Measurements from ENCODE around the gene REXO1.
A peak's percentile ranks its signal among the peaks of the same experiment; 100 is the strongest.

The REXO1 gene

DNA sequence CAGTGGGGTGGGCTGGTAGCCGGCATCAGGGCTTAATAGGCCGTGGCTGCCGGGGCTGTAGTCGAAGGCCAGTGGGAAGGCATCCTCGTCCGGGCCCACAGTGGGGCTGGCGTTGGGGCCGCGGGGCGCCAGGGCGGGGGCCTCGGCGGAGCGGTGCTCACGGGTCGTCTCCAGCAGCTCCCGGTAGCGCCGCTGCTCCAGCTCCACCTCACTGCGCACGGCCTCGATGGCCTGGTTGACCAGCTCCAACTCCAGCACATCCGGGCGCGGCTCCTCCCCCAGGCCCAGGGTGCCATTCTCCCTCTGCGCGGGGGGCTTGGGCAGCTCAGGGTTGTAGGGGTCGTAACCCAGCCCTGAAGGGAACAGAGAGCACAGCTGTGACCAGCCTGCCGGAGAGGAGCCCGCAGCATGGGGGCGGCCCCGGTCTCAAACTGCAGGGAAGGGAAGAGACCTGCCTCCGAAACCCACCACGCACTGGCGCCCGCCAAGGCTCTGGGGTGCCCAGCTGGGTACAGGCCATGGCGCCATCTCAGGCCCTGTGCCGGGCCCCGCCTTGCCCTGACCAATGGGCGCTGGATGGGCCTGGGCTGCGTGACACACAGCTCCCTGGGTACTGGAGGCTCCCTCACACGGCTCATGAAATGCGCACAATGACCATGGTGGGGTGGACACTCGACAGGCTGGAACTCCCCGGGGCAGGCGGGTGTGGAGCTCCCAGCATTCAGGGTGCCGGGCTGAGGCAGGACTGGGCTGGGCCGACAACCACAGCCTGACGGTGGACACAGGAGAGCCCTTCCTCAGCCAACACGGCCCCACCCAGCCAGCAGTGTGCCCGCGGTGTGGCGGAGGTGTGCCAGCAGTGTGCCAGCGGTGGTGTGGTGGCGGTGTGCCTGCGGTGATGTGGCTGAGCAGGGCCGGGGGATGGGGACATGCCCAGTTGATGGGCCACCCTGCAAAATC, 19.7 kb downstream of the REXO1 start:
- no peak for DNase-seq

DNA sequence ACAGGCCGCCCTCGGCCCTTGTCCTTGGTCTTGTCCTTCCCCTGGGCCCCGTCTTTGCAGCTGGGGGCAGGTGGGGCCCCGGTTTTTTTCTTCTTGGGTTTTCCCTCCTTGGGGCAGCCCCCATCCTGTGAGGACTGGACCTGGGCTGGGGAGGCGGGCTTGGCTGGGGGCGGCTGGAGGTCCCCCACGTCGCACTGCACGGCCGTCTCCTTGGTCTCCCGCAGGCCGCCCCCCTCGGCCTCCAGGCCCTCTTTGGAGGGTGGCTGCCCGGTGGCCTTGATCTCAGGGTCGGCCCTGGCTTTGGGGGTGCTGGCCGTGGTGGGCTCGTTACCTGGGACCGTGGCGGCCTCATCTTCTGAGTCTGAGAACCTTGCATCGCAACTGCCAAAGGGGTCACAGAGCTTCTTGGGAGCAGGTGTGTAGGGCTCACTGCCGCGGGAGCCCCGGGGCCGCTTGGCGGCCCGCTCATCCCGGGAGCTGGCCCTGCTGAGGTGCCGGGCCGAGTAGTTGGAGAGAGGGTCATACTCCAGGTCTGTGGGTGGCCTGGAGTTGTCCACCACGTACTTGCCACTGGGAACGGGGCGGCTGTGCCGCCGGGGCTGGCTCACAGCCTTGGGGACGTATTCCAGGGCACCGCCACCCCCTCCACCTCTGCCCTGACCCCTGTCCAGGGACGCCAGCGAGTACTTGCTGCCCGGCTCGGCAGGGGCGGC, 20.6 kb downstream of the REXO1 start:
- DNase-seq = no peak

DNA sequence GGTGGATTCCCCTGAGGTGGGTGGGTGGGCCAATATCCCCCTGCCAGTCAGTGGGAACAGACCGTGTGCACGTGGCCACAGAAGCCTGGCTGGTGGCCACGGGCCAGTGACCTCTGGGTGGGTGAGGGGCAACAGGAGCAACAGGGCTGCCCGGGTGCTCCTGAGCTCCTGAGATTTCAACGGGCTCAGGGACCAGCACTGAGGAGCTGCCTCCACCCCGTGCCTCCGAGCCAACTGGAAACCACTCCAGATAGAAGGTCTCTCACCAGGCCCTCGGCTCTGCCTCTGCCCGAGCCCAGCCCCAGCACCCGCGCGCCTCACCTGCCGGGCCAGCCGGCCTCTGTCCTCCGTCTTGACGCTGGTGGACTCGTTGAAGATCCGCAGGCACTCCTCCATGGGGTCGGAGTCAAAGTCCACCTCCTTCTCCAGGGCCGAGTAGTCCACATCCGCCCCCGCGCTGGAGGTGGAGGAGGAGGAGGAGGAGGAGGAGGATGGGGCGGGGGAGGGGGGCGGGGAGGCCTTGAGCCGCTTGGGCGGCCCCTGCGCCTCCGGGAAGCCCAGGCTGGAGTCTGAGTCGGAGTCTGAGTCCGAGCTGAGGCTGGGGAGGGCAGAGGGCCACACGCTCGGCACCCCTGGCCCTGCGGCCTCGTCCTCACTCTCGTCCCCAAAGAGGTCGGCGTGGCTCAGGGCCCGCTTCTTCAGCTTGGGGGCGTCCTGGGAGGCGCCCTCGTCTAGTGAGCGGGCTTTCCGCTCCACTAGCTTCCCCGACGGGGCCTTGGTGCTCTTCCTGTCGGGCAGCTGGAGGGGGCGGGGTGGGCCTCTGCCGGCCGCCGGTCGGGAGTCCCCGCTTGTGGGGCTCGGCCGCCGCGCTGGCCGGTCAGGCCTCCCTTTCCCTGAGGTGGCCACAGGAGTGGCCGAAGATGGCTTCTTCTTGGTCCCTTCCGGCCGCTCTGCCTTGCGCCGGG, 21.4 kb downstream of the REXO1 start:
- no peak for DNase-seq

DNA sequence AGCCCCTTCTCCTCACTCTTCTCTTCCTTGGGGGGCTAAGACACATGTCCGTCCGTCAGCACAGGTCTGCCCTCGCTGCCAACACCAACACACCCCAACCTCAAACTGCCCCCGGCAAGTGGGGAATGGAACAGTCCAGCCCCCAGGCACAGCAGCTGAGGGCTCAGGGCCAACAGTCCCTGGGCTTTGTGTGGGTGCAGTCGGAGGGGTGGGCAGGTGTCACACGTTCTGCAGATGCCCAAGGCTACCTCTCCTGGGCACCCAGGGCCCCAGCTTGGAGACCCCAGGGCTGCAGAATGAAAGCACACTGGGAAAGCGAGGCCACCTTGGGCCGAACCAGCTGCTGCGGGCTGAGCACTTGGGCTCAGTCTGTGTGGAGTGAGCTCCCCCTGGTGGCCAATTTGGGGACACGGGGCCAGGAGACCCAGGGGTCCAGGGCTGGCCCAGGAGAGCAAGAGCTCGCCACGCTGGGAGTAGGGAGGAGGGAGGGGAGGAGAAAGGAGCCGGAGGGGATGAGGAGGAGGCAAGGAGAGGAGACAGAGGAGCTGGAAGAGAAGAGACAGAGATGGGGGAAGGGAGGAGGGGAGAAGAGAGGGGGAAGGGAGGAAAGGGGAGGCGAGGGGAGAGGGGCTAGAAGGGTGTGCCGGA, 22.2 kb downstream of the REXO1 start:
- peak; percentile 81 for DNase-seq

DNA sequence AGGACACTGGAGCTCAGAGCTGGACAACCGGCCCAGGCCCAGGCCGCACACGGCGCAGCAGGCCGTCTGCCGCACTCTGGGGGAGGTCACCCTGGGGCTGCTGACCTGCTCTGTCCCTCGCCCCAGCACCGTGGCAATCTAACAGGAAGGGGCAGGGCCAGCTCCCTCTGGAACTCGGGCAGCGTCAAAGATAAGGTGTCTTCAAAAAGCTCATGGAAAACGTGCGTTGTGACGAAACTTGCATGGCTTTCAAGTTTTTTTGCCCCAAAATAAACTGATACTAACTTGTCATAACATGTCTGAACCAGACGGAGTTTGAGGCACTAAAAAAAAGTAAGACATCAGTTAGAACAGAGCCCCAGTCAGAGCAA, 24.0 kb downstream of the REXO1 start:
- DNase-seq = no peak

DNA sequence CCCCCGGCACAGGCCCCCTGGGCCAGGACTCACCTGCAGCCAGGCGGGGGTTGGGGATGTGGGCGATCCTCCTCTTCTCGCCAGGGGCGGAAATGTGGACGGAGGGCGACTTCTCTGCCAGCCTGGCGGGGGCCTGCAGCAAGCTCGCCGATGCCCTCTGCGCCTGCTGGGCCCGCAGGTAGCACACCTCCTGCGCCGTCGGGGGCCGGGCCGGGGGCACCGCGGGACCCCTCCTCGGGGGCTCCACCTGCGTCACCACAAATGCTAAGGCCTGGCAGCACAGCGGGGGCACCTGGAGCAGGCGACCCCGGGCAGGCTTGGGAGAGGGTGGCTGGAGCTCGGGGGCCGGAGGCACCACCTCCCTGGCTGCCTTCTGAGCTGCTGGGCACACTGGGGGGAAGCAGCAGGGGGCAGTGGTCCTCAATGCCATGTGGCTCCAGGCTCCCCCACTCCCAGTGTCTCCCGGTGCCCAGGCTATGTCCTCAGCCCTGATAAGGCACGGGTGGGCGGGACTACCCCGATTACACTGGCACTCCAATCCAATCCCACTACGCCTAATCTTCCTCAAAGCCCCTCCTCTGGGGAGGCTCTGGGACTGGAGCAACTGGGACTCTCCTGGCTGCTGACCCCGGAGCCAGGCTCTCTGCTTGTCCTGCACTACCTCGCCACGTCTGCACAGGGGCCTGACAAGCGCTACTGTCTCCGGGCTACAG, 24.6 kb downstream of the REXO1 start:
- no peak for DNase-seq

DNA sequence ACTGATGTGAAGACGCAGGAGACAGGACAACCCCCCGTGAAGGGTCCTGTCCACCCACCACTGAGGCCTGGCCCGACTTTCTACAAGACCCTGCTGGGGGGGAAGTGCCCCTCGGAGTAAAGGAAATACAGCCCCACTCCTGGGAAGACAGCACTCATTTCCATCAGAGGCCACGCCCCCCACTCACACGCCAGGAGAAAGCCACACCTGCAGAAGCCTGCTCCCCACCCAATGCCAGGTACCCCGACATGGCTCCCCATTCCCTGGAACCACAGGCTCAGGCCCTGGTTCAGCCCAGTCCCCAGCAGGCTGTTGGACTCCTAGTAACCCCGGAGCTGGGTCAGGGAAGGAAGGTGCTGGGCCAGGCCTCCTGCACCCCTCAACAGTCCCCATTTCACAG, 25.3 kb downstream of the REXO1 start:
- no peak for DNase-seq

DNA sequence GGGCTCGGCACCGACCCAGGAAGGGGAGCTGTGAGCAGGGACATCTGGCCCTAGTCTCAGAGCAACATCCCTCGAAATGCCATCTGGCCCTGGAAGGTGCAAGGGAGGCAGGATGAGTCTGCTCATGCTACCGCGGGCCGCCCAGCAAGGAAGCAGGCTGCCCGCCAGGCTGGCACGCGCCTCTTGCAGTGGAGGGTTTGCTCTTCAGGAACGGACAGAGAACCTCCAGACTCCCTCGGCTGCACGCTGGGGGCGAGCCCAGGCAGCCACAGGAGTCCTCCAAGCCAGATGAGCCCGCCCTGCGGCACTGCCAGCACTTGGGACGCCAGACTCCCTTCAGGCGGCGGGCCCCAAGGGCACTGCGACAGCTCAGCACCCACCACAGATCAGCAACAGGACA, 26.1 kb downstream of the REXO1 start:
- no peak for DNase-seq

DNA sequence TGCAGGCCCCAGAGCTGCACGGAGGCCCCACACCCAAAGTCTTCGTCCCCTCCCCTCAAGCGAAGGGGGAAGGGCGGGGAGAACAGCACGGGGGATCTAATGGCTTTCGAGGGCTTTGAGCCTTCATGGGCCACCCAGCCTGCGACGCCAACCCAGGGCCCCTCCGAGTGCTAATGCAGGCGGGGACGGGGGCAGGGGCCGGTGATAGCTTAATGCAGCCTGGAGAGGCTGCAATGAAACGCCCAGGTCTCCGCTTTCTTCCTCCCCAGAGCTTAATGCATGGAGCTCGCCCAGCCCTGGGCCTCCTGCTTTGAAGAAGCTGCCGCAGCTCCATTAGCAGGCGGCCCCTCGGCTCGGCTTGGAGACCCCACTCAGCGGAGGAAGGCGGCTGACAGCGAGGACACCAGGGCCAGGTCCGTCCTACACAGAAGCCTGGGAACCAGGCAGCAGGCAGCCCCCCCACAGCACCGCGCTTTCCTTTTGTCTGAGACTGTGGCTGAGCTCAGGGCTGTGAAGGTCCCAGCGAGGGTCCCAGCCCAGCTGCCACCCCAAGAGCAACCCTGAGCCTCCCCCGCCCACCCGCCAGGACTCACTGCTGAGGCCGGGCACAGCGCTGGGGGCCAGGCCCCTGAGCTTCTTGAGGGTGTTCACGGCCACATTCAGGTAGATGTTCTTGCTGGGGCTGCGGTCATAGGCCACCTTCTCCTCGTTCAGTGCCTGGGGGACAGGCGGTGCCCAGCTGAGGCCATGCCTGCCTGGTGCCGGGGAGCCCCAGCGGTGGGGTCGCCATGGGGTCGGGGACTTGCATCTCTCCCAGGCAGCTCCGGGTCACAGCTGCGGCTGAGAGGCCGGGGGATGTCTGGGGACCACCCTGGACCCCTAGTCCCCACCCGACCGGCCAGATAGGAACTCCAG, 28.7 kb downstream of the REXO1 start:
- DNase-seq = no peak

DNA sequence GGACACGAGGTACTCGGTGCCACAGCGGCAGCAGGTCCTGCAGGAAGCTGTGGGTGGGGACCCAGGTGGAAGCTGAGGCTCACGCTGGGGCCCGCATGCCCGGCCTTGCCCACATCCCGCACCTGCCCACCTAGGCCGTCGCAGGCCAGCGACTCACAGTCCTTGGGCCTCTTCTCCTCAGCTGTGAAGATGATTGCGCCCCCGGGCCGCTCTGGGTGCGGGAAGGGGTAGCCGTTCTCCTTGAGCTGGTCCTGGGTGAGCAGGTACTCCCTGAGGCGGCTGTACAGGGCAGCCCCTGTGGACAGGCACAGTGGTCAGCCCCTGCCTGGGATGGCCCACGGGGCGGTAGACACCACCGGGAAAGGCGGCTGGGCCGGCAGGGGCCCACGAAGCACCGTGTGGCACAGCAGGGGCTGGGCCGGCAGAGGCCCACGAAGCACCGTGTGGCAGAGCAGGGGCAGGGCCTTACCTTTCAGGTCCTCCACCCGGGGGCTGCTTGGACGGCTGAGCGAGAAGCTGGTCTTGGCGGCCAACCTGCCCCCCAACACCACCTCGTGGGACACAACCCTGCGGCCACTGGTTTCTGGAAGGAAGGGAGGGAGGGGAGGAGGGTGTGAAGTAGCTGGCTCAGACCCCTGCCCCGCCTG, 29.6 kb downstream of the REXO1 start:
- DNase-seq = no peak

DNA sequence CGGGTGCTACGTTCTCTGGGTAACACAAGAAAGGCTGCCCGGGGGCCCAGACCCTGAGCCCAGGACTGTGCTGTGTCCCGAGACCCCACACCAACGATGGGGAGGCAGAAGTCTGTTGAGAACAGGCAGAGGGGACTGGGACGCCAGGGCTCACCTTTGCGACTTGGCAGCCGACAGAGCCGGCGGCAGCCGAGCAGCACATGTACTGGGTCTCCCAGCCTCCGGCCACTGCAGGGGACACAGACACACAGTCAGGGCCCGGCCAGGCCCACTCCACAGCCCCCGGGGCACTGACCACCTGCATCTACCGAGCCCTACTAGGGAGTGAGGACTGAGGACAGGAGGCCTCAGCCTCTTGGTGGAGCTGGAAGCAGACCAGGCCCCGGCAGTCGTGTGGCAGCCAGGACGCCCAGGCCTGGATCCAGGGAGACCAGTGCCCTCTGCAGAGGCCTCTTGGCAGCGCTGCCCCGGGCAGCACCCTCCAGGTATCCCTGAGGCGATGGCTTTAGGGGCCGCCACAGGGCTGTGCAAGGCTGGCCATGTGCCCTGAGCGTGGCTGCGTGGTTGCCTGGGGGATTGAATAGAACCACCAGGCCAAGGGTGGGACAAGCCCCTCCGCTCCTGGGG, 30.6 kb downstream of the REXO1 start:
- no peak for DNase-seq

DNA sequence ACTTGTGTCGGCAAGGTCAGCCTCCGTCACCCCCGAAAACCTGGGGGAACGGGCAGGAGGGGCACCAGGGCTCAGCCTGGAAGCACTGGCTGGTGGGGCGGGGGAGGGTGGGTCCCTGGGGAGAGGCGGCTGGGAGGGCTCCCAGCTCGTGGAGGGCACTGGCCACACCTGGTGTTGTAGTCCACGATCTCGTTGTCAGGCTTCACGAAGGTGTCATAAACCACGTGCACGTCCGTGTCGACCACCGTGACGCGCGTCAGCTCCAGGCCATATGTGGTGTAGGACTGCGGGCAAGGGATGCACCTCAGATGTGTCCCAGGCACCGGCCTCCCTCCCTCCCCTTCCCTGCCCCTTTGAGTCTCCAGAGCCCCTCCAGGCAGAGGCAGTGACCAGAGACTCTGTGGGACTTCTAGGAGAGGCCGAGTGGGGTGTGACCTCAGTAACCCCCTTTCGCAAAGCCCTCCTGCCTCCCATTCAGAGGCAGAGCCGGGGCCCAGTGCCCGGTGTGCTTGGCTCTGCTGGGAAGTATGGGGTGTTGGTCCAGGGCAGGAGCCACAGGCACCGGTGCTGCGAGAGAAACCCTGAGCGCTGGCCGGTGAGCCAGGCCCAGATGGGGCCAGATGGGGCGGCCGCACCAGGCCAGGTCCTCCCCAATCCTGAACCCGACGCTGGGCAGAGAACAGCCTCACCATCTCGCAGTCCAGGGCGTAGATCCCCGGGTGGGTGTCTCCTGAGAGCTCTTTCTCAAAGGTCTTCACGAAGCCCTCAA, 31.6 kb downstream of the REXO1 start:
- DNase-seq = no peak

DNA sequence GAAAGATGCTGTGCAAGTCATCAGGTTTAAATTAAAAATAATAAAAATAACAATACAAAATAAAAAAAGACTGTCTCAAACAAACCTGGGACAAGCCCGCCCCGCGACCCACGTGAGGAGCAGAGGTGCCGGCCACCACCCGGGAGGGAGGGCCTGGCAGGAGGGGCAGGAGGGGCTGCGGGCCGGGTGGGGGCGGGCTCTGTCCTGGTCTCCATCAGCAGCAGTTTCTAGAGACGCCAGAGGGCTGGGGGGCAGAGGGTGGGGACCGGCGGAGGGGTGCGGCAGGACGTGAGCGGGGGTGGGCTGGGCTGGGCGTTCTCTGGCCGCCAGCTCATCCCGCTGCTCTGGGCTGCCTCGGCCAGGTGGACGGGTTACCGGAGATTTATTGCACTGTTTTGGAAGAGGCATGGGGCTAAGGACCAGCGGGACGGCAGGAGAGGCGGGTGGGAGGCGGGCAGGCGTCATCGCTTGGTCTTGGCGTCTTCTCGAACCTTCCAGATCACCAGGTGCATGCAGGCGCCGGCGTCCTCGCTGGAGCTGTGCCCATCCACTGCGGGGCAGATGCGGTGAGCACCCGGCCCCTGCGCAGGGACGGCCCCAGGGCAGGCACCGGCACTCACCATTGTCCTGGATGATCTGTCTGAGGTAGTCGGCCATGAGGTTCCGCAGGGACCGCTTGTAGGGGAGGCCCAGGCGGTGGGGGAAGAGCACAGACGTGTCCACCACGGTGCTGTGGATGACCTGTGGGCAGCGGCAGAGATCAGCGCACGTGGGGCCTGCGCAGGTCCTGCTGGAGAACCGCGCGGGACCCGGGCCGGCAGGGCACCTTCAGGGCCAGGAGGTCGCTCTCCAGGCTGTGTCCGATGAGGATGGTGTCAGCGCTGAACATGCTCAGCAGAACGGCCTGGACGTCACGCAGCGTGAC, 32.4 kb downstream of the REXO1 start:
- no peak for DNase-seq

DNA sequence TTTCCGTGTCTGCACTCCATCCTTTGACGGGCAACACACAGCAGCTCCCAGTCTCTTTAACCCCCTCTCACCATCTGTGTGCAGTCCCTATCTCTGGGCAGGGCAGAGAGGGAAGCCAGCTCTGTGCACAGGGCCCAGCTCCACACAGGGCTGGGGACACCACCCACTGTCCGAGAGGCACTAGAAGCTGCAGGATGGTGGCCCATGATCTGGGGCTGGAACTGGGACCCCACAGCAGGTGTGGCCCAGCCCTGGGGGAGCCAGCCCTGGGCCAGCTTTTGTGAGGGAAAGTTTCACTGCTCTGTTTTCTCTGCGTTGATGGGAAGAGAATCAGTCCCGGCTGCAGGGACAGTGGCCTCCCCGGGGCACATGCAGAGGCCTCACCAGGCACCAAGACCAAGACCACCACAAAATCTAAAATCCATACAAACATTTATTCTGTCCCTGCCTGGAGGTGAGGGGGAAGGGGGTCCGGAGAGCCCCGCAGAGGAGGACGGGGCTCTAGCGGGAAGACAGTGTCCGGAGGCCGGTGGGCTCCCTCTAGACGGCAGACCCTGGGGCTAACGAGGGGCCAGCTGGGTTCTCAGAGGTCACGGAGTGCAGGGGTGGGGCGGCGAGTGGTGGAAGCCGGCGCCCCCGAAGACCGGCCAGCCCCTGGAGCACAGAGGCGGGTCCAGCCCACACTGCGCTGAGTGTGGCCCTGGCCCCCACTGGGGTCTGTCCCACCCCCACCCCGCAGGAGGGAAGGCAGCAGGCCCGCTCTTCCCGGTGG, 33.3 kb downstream of the REXO1 start:
- DNase-seq = no peak

DNA sequence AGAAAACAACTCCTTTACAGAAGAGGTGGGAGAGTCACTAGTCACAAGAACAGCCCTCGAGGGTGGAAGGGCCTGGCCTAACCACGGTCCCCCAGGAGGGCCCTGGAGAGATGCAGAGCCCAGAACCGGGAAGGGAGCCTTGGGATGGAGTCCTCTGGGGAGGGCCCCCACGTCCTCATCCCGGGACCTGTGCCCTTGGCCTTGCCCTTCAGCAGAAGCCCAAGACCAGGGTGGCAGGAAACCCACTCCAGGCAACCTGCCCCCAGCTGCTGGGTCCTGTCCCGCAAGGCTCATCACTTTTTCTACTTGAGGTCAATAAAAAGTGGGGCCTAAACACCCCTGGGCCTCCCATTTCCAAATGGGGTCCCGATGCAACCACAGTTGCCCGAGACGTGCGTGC, 33.9 kb downstream of the REXO1 start:
- DNase-seq = no peak

DNA sequence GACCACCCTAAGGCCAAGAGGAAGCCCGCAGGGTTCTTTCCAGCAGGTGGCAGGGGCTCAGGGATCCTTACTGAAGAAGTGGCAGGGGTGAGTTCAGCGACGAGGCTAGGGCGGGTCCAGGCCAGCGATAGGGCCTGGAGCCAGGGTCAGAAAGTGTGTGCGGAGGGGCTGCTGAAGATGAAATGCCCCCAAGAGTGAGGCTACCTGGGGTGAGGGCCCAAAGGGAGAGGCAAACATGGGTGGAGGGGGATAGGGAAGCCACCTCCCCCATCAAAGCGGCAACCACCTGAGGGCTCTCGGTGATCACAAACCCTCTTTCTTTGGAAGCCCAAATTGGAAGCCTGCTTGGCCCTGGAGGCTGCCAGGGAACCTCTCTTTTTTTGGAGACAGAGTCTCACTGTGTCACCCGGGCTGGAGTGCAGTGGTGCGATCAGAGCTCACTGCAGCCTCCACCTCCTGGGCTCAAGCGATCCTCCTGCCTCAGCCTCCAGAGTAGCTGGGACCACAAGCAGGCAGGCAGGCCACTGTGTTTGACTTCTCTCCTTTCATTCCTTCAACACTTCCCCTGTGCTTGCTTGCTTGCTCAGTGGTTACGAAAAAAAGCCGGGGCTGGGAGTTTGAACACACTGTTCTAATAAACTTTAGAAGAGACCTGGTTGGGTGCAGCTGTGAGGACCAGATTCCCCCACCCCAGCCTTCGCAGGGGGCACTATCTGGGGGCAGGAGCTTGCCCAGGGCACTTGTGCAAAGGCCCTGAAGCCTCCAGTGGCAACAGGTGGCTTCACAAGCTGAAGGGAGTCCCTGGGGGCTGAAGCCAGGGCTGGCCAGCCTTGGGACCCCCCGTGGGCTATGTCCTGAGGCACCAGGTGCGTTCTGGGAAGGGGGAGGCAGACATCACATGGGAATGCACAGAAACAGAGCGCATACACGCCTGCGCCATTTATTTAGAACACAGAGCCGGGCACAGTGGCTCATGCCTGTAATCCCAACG, 34.8 kb downstream of the REXO1 start:
- DNase-seq = no peak

Data from CD4-positive, alpha-beta T cell treated with Interleukin-12 subunit alpha and Interleukin-12 subunit beta, for 1 hour (primary cell).